HG03520 (cell line): ENCODE measurements around the gene PDXDC1.
"Not testable (repeated sequence)": the region's sequence is repeated elsewhere in the genome, so short reads cannot be mapped to it uniquely, and the experiment has no call there.

ENCODE experiments used
- ATAC-seq: cut with Tn5 transposase; IDR thresholded peaks from one replicate; pipeline ENCODE4 v1.9.1; 2021; ENCODE audit warnings: mild to moderate bottlenecking, moderate library complexity; ENCODE audit not compliant: unreplicated experiment

PDXDC1 gene

DNA sequence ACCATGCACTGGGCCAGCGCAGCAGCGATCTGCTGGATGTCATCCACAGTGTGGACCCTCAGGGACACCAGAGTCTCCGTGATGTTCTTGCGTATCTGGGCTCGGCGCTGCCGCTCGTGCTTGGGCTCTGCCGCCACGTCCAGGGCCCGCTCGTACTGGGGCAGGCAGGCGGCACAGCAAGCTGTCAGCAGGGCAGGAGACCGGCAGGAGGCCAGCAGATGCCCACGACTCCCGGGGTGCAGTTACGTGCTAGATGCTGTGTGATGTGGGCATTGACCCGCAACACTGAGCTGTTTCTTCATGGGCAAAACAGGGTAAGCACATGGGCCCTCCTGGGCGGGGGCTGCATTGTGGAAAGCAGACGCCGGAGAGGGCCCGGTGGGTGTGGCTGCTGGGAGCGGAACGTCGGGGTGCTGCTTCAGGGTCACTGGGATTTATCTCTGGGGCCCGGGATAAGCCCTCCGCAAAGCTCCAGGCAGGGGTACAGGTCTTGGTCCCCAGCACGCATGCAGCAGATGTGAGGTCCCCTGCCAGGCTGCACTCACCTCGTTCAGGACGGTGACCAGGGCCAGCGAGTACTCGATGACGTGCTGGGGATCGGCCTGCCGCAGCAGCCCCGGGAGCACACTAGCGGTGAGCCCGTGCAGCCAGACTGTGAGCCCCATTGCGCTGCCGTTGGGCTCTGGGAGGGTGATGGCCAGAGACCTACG, 158.0 kb downstream of the PDXDC1 start:
- not testable (repeated sequence) for ATAC-seq

- not testable (repeated sequence) for ATAC-seq
These were observed 158.7 kb downstream of the PDXDC1 start for GRCh38 chr16:15133554-15133953.

GRCh38 chr16:15134752-15135482, 160.1 kb downstream of the PDXDC1 start:
- not testable (repeated sequence) for ATAC-seq

DNA sequence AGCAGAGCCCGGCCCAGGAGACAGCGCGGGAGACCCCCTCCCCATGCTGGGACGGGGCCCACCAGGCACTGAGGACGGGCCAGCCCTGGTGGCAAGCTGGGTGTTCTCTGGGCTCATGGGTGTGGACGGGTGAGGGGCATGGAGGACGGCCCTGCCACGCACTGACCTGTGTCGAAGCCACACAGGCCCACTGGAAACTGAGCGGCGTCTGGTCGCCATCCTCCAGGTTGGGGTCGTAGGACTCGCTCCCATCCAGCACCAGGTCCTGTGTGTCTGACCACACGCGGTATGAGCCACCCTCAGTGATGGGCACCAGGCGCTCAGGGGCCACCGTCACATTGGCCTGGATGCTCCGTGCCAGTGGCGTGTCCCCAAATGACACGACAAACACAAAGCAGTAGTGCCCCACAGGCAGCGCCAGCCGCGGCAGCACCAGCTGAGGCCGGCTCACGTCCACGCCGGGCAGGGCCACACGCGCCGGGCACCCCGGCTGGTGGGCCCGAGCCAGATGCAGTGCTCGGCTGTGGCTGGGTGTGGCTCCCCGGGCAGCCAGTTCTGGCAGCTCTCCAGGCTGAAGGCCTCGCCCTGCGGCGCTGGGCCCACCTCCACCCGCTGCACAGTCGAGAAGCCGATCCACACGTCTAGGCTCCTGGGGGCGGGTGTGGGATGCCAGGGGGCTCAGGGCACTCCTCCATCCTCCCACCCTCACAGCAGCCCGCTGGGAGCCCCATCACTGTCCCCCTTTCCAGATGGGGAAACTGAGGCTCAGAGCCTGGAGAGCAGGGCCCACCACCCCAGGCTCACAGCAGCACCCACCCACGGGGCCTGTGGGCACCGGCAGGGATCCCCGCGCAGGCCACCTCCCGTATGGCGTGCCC, 160.9 kb downstream of the PDXDC1 start:
- not testable (repeated sequence) for ATAC-seq

DNA sequence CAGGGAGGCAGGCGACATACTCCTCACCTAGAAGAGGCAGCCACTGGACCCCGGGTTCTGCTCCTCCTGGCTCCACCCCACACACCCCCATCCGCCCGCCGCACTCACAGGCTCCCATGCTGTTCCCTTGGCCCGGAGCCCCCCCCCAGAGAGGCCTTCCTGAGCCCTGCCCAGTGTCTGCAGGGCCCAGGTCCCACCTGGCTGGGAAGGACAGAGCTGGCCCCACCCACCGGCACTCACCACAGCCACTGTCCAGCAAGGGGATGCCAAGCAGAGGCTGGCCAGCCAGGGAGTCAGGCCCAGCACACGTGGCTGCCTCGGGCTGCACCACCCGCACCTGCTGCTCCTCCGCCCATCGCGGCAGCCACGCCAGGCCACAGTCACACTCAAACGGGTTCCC, 162.7 kb downstream of the PDXDC1 start:
- ATAC-seq: not testable (repeated sequence)

DNA sequence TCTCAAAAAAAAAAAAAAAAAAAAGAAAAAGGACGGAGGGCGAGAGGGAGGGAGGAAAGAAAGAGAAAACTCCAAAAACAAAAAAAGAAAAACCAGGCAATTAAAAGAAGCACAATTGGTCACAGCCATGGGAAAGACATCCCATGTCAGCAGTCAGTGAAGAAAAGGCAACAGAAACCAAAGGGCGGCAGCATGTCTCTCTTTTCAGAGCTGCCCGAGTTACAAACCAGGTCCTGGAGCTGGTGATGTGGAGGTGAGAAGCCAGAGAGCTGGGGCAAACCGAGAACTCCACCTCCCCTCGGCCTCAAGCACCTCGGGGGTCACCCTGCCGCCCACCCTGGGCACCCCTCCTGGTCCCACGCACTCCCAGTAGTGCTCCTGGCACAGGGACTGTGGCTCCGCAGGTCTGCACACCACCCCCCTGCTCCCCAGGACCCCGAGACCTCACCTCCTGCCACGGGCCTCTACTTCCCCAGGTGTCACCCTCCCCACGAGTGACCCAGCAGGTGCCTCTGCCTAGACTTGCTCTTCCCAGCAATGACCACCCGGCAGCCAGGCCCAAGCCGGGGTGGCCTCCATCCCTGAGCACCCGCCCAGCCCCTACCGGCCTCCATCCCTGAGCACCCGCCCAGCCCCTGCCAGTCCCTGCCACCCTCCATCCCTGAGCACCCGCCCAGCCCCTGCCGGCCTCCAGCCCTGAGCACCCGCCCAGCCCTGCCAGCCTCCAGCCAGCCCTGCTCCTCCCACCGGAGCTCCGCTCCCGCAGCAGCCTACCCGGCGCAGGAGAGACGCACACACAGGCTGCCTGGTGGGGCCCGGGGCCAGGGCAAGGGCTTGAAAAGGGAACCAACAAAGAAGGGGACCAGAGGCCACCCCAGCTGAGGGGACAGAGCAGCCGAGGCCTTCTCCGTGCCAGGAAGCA, 165.9 kb downstream of the PDXDC1 start:
- not testable (repeated sequence) for ATAC-seq

DNA sequence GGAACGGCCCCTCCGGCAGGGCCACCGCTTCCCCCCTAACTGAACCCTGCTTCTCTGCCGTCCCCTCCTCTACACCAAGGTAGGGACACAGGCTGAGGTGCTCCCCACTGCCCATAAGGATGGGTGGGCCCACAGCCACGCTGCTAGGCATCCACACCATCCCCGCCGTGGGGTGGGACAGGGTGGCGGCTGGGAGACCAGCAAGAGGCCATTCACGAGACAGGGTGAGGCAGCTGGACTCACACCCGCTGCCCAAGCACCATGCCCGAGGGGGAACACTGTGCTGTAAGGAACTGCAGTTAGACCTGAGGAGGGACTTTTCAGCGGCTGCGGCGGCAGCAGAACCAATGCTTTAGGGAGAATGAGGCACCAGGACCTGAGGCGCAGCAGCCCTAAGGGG, 166.8 kb downstream of the PDXDC1 start:
- ATAC-seq: no peak

DNA sequence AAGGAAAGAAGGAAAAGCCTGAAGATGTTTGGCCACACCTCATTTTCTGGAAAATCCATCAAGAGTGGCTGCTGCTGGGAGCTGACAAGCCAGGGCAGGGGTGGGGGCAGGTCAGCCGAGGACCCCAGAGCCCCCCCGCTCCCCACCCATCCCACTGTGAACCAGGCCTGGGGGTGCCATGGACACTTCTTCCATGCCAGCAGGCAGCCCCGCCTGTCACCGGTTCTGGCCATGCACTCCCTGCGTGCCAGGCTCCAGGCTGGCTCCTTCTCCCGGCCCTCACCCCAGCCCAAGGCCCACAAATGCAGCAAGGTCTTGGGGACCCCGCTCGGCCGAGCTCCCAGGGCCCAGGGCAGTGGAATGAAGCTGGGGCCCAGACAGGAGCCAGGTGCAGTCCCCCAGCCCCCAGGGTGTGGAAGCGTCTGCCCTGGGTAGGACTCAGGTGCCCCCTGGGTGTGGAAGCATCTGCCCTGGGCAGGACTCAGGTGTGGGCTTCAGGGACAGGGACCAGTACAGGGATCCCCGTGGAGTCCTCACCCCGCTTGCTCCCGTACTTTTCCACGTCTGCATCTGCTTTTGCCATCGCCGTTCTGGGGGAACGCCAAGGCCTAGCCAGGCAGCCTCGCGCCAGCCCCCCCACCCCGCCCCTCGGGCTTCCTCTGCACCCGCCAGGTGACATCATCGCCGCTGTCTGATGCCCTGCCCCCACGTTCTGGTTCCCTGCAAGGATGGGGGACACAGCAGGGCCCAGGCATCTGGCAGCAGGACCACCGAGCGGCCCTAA, 167.5 kb downstream of the PDXDC1 start:
- not testable (repeated sequence) for ATAC-seq

- ATAC-seq: not testable (repeated sequence)
These were observed 168.2 kb downstream of the PDXDC1 start for GRCh38 chr16:15142891-15143600.

GRCh38 chr16:15143601-15144091, 168.8 kb downstream of the PDXDC1 start:
- ATAC-seq: not testable (repeated sequence)

DNA sequence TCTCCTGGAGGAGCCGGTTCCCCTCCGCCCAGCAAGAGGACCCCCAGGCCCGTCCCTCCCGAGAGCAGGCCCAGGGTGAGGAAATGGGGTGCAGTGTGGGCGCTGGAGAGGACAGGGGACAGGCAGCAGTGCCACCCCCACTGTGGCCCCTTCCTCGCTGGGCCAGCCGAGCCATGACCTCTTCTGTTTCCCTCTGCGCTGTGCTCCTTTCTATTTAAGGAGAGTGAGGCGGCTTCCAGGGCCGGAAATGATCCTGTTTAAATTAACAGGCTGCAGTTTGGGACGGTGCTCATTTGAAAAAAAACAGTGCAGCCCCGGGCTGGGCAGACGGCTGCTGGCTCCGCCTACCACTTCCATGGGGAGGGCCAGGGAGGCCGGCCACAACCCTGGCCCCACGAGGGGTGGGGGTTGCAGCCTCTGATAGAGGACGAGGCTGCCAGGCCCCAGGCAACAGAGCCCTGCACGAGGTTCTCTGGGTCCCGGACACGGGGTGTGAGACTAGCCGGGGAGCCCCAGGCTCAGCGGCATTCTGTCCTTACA, 169.3 kb downstream of the PDXDC1 start:
- ATAC-seq: not testable (repeated sequence)

GRCh38 chr16:15144781-15145417, 170.1 kb downstream of the PDXDC1 start:
- not testable (repeated sequence) for ATAC-seq

- not testable (repeated sequence) for ATAC-seq
These were observed 170.8 kb downstream of the PDXDC1 start for GRCh38 chr16:15145418-15146263.

GRCh38 chr16:15146264-15146662, 171.4 kb downstream of the PDXDC1 start:
- ATAC-seq: not testable (repeated sequence)

- not testable (repeated sequence) for ATAC-seq
These were observed 174.0 kb downstream of the PDXDC1 start for GRCh38 chr16:15148831-15149230.

GRCh38 chr16:15149260-15149659, 174.4 kb downstream of the PDXDC1 start:
- ATAC-seq: not testable (repeated sequence)

DNA sequence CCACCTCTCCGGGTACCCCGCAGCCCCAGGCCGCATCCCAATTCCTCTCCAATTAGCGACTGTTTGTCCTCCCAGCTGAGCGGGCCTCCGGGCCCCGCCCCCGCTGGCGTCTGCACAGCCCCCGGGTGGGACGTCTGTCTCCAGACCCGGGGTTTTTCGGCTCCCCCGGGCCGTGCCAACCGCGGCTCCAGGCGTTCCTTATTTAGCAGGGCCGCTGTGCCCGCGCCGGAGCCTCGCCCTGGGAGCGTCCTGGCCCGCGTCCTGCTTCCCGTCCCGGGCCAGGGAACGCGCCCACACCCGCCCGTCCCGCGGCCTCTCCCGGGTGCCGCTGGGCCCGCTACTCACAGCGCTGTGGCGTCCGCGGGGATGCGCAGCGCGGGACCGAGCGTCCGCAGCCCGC, 179.2 kb downstream of the PDXDC1 start:
- ATAC-seq: not testable (repeated sequence)
